IgD-negative memory B cell (primary cell): ENCODE measurements around the gene ERFL. TPM values are rescaled to one million over a fixed set of nuclear protein-coding genes. Genes with fewer than 3 reads are reported as not detected.

Experiments used
- polyA plus RNA-seq: library from polyadenylated mRNA; unstranded; fragments of 300-500 nt; fragmentation: Illumina TruSeq; gene quantifications from one replicate; pipeline ENCODE4 v1.2.3, GENCODE V29; 2021

The ERFL gene
- polyA plus RNA-seq, 1 donor from 2014 or later: not detected

Other genes with a start within 250 kb of the ERFL start
- not detected for gene CEACAM7, start 240.2 kb downstream of the ERFL start, polyA plus RNA-seq
- gene CEACAM5, start 219.8 kb downstream of the ERFL start, polyA plus RNA-seq: not detected
- not detected for gene CEACAM6, start 172.9 kb downstream of the ERFL start, polyA plus RNA-seq
- not detected for gene CEACAM3, start 131.9 kb downstream of the ERFL start, polyA plus RNA-seq
- not detected for gene LYPD4, start 83.8 kb downstream of the ERFL start, polyA plus RNA-seq
- gene DMRTC2, start 83.4 kb downstream of the ERFL start, polyA plus RNA-seq: not detected
- 7,882 TPM for gene RPS19, start 68.2 kb downstream of the ERFL start, polyA plus RNA-seq
- gene CD79A, start 51.2 kb downstream of the ERFL start, polyA plus RNA-seq: 3,141 TPM
- 203 TPM for gene ARHGEF1, start 45.3 kb downstream of the ERFL start, polyA plus RNA-seq
- gene RABAC1, start 30.9 kb upstream of the ERFL start, polyA plus RNA-seq: 178 TPM
- 1.2 TPM for gene ATP1A3, start 65.8 kb upstream of the ERFL start, polyA plus RNA-seq
- not detected for gene GRIK5, start 141.8 kb upstream of the ERFL start, polyA plus RNA-seq
- 24.8 TPM for gene ZNF574, start 147.7 kb upstream of the ERFL start, polyA plus RNA-seq
- gene POU2F2, start 204.0 kb upstream of the ERFL start, polyA plus RNA-seq: 89.1 TPM